Vagina (tissue), 2 donors: ENCODE measurements around the gene IL1RN. TPM values are rescaled to one million over a fixed set of nuclear protein-coding genes. Genes with fewer than 3 reads are reported as not detected.
A peak's percentile ranks its signal among the peaks of the same experiment; 100 is the strongest.

ENCODE experiments used
- DNase-seq, 2 donors: peaks; one replicate each; pipeline ENCODE4 v3.0.0-alpha.2; 2017; ENCODE audit errors: extremely low spot score in 2 of 2
- H3K27ac ChIP-seq: fragments of 200-600 bp; sonication (generic); one replicate; pipeline ENCODE4 v1.5.1; 2019
- H3K27me3 ChIP-seq: fragments of 200-600 bp; sonication (generic); one replicate; pipeline ENCODE4 v1.5.1; 2019
- H3K36me3 ChIP-seq, 2 donors: fragments of 200-600 bp; sonication (generic); one replicate each; pipeline ENCODE4 v1.5.1; 2017 to 2019
- H3K4me1 ChIP-seq: fragments of 200-600 bp; sonication (generic); one replicate; pipeline ENCODE4 v1.5.1; 2019
- H3K4me3 ChIP-seq, 2 donors: fragments of 200-600 bp; sonication (generic); 1 replicate in 1 of 2; 2 replicates in 1 of 2; pipeline ENCODE4 v1.5.1; 2016 to 2019
- H3K9me3 ChIP-seq: fragments of 200-600 bp; sonication (generic); one replicate; pipeline ENCODE4 v1.5.1; 2019
- CTCF ChIP-seq, 3 experiments: fragments of 450-650 bp in 2 of 3; fragments of 200-600 bp in 1 of 3; sonication (generic) in 1 of 3; IDR thresholded peaks; one replicate each; pipeline ENCODE4 v1.5.1; 2017 to 2019; ENCODE audit warnings: antibody characterized with exemption in 3 of 3, mild to moderate bottlenecking in 2 of 3, moderate library complexity in 2 of 3
- POLR2A ChIP-seq, 2 donors: fragments of 450-650 bp; IDR thresholded peaks; one replicate each; pipeline ENCODE4 v1.6.1; 2017; ENCODE audit warnings: antibody characterized with exemption in 2 of 2, mild to moderate bottlenecking in 2 of 2, moderate library complexity in 2 of 2
- POLR2AphosphoS5 ChIP-seq, 2 donors: sonication (generic); formaldehyde crosslinking; IDR thresholded peaks; one replicate each; pipeline ENCODE4 v1.9.0; 2017; ENCODE audit warnings: antibody characterized with exemption in 2 of 2, mild to moderate bottlenecking in 2 of 2, low read depth in 1 of 2; ENCODE audit not compliant: insufficient read depth in 1 of 2
- intact Hi-C: fragments of 100-400 bp; cut with DNase I; formaldehyde crosslinking; loops from one replicate; pipeline ENCODE4 v1.15.1; 2023
- total RNA-seq: library from RNA; depleted of rRNA; stranded (reverse); fragments of >200 nt; gene quantifications from one replicate; pipeline ENCODE4 v1.2.3, GENCODE V29; 2016

IL1RN gene
- total RNA-seq, 1 donor from 2014 or later, result 253 TPM

- no peak for TF ChIP-seq POLR2AphosphoS5 (IDR thresholded peaks at IDR 0.05; ENCODE audit: insufficient read depth in 1 of 2, low read depth in 1 of 2)
- TF ChIP-seq POLR2A (IDR thresholded peaks at IDR 0.05), result no peak
- no peak for TF ChIP-seq CTCF (IDR thresholded peaks at IDR 0.05)
- intact Hi-C loops, result no loop called here
- DNase-seq, result peak in 1 of 2 donors; percentile 2
Observed at GRCh38 chr2:113141451-113141850, 14.1 kb downstream of the IL1RN start.

GRCh38 chr2:113142290-113142689 is 14.9 kb downstream of the IL1RN start:
- DNase-seq, result peak in 1 of 2 donors; percentile 27
- Histone ChIP-seq H3K27ac (no peak overlapping the region), H3K27me3 (no peaks in the 10 kb centered on the region), H3K36me3 (no peaks in the 10 kb centered on the region), H3K4me1 (no peaks in the 10 kb centered on the region), H3K4me3 (no peak overlapping the region), H3K9me3 (no peaks in the 10 kb centered on the region)
- TF ChIP-seq POLR2AphosphoS5 (IDR thresholded peaks at IDR 0.05; ENCODE audit: insufficient read depth in 1 of 2, low read depth in 1 of 2) (no peak), CTCF (IDR thresholded peaks at IDR 0.05) (no peak), POLR2A (IDR thresholded peaks at IDR 0.05) (no peak)
- intact Hi-C loops, result no loop called here

More at GRCh38 chr2:113141451-113141850, 14.1 kb downstream of the IL1RN start:
- no peaks in the 10 kb centered on the region for H3K9me3 ChIP-seq
- no peak overlapping the region for H3K4me3 ChIP-seq
- H3K27me3 ChIP-seq, result no peaks in the 10 kb centered on the region
- no peak overlapping the region for H3K27ac ChIP-seq
- no peaks in the 10 kb centered on the region for H3K36me3 ChIP-seq
- H3K4me1 ChIP-seq, result no peaks in the 10 kb centered on the region

DNA sequence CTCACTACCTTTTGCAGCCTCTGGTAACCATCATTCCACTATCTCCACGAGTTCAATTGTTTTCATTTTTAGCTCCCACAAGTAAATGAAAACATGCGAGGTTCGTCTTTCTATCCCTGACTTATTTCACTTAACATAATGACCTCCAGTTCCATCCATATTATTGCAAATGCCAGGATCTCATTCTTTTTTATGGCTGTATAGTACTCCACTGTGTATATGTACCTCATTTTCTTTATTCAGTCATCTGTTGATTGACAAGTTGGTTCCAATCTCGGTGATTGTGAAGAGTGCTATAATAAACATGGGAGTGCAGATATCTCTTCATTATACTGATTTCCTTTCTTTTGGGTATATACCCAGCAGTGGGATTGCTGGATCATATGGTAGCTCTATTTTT is 16.9 kb downstream of the IL1RN start:
- TF ChIP-seq CTCF (IDR thresholded peaks at IDR 0.05) (no peak), POLR2A (IDR thresholded peaks at IDR 0.05) (no peak), POLR2AphosphoS5 (IDR thresholded peaks at IDR 0.05; ENCODE audit: insufficient read depth in 1 of 2, low read depth in 1 of 2) (no peak)
- H3K9me3 ChIP-seq, result no peaks in the 10 kb centered on the region
- no peak overlapping the region for H3K27ac ChIP-seq
- no peak overlapping the region for H3K4me3 ChIP-seq
- no peak for DNase-seq
- intact Hi-C loops, result no loop called here
- H3K36me3 ChIP-seq, result no peaks in the 10 kb centered on the region
- no peaks in the 10 kb centered on the region for H3K4me1 ChIP-seq
- H3K27me3 ChIP-seq, result no peaks in the 10 kb centered on the region

DNA sequence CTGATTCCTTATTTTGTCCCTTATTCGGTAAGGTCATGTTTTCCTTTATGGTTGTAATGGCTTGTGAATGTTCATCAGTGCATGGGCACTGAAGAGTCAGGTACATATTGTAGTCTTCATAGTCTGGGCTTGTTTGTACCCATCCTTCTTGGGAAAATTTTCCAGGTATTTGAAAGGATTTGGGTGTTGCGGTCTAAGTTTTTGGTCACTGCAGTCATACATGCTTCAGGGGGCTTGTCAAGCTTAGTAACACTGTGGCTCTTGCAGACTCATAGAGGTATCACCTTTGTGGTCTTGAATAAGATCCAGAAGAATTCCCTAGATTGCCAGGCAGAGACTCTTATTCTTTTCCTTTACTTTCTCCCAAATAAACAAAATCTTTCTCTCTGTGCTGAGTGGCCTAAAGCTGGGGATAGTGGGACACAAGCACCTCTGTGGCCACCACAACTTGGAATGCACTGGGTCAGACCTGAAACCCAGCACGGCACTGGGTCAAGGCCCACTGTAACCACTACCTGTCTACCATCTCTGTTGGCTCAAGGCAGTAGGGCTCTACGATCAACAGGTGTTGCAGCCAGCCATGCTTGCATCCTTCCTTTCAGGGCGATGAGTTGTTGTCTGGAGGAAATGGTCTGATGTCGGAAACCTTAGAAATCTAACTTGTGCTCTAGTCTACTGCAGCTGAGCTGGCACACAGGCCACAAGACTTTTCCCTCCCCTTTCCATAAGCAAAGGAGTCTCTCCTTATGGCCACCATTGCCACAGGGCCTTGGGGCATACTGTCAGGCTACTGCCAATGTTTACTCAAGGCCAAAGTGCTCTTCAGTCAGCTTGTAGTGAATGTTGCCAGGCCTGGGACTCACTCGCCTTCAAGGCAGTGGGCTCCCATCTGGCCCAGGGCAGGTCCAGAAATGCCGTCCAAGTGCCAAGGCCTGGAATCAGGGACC is 21.5 kb downstream of the IL1RN start:
- no peak overlapping the region for H3K27ac ChIP-seq

More for the DNA sequence above, 21.5 kb downstream of the IL1RN start:
- Histone ChIP-seq H3K27me3 (no peaks in the 10 kb centered on the region), H3K4me3 (no peak overlapping the region), H3K4me1 (no peaks in the 10 kb centered on the region), H3K36me3 (no peaks in the 10 kb centered on the region), H3K9me3 (no peaks in the 10 kb centered on the region)
- peak in 1 of 2 donors; percentile 64 for DNase-seq
- TF ChIP-seq CTCF (IDR thresholded peaks at IDR 0.05) (no peak), POLR2A (IDR thresholded peaks at IDR 0.05) (no peak), POLR2AphosphoS5 (IDR thresholded peaks at IDR 0.05; ENCODE audit: insufficient read depth in 1 of 2, low read depth in 1 of 2) (no peak)
- intact Hi-C loops, result no loop called here
